ENCODE data around the gene GHRH.

DNA sequence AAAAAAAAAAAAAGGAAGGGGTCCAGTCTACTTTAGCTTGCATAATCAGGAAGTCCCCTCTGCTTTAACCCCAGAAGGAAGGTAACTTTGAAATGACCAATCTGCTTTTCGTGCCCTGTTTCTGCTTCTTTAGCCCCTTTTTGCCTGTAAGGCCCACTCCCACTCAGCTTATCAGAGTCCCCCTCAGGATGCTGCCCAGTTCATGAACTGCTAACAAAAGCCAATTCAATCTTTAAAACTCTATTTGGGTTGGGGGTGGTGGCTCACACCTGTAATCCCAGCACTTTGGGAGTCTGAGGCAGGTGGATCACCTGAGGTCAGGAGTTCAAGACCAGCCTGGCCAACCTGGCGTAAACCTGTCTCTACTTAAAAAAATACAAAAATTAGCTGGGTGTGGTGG is 12.3 kb downstream of the GHRH start:
- TF ChIP-seq, protein P1, sequence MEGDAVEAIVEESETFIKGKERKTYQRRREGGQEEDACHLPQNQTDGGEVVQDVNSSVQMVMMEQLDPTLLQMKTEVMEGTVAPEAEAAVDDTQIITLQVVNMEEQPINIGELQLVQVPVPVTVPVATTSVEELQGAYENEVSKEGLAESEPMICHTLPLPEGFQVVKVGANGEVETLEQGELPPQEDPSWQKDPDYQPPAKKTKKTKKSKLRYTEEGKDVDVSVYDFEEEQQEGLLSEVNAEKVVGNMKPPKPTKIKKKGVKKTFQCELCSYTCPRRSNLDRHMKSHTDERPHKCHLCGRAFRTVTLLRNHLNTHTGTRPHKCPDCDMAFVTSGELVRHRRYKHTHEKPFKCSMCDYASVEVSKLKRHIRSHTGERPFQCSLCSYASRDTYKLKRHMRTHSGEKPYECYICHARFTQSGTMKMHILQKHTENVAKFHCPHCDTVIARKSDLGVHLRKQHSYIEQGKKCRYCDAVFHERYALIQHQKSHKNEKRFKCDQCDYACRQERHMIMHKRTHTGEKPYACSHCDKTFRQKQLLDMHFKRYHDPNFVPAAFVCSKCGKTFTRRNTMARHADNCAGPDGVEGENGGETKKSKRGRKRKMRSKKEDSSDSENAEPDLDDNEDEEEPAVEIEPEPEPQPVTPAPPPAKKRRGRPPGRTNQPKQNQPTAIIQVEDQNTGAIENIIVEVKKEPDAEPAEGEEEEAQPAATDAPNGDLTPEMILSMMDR (IDR thresholded peaks at IDR 0.05; ENCODE audit: low read depth, low read length), result no peak
- TF ChIP-seq EZH2phosphoT487 (IDR thresholded peaks at IDR 0.05; ENCODE audit: low read depth), result no peak
